Measurements from ENCODE around the gene IL17D. TPM values are rescaled to one million over a fixed set of nuclear protein-coding genes. Genes with fewer than 3 reads are reported as not detected.

The IL17D gene
- total RNA-seq, 1 experiment from 2014 or later: 1.2 TPM

- Histone ChIP-seq H3K79me2 (ENCODE audit: insufficient read depth, low read length) (no peaks in the 10 kb centered on the region), H3K27me3 (ENCODE audit: insufficient read depth, low read length) (no peaks in the 10 kb centered on the region), H2BK20ac (ENCODE audit: low read depth, low read length, poor library complexity, severe bottlenecking) (no peak overlapping the region), H3K9ac (ENCODE audit: extremely low read depth, insufficient read length, low read length) (no peak overlapping the region), H3K79me1 (ENCODE audit: insufficient read depth, low read depth, low read length, poor library complexity, severe bottlenecking) (no peaks in the 10 kb centered on the region), H3K4me2 (ENCODE audit: insufficient read depth, insufficient read length, low read length) (no peak overlapping the region), H3K23ac (ENCODE audit: insufficient read length, low read depth, low read length) (no peak overlapping the region), H3K4ac (ENCODE audit: low read depth, low read length) (no peak overlapping the region), H3T11ph (ENCODE audit: low read length) (no peak overlapping the region), H3K14ac (ENCODE audit: insufficient read depth, low read length) (no peak overlapping the region), H3K56ac (ENCODE audit: insufficient read length, low read depth, low read length) (no peak overlapping the region), H2BK5ac (ENCODE audit: insufficient read length, low read length) (no peak overlapping the region), H2BK120ac (ENCODE audit: low read depth, low read length, poor library complexity, severe bottlenecking) (no peak overlapping the region), H4K20me1 (ENCODE audit: control insufficient read depth, insufficient read depth, insufficient read length) (no peaks in the 10 kb centered on the region), H4K8ac (replicated peaks; ENCODE audit: insufficient read length, low read depth, low read length) (no peak overlapping the region), H2AFZ (ENCODE audit: low read length) (no peak overlapping the region), H2BK12ac (ENCODE audit: insufficient read length, low read depth, low read length) (no peak overlapping the region), H2BK15ac (ENCODE audit: low read depth, low read length) (no peak overlapping the region), H3K9me3 (ENCODE audit: control insufficient read depth, low read depth, low read length) (no peaks in the 10 kb centered on the region), H3K18ac (ENCODE audit: insufficient read length, low read depth, low read length) (no peak overlapping the region), H3K4me1 (ENCODE audit: insufficient read depth, low read length) (no peaks in the 10 kb centered on the region; the same call in 1 of the 2 replicates), H3K27ac (ENCODE audit: insufficient read length, low read depth, low read length) (no peak overlapping the region), H4K91ac (ENCODE audit: insufficient read length, low read depth, low read length) (no peak overlapping the region), H2AK5ac (ENCODE audit: insufficient read length, low read length) (no peak overlapping the region), H4K5ac (ENCODE audit: insufficient read length, low read depth, low read length) (no peak overlapping the region), H3K23me2 (ENCODE audit: insufficient read length, low read depth, low read length, poor library complexity, severe bottlenecking) (no peaks in the 10 kb centered on the region)
- Mint-ChIP-seq H3K4me1 (peaks cover 47 to 52% of the 10 kb centered on the region in 2 experiments), H3K27ac (peak overlapping the region; percentile 82 to 90 (median 85); a peak in 4 of 7 replicates), H3K4me3 (no peak overlapping the region), H3K36me3 (ENCODE audit: insufficient read depth in 1 of 3, low read depth in 3 of 3) (no peaks in the 10 kb centered on the region), H3K9me3 (no peaks in the 10 kb centered on the region), H3K27me3 (ENCODE audit: low read depth) (no peaks in the 10 kb centered on the region)
- no peak for TF ChIP-seq CTCF (conservative IDR thresholded peaks at IDR 0.05)
- whole genome bisulfite sequencing (ENCODE audit: extremely low coverage, insufficient read length, low lambda C conversion rate): no CpG with 5 or more reads among the region's 18 CpGs
- DNase-seq: no peak
These were observed 19.0 kb upstream of the IL17D start for GRCh38 chr13:20684546-20684945.

Measured in H9 (cell line).